SK-MEL-5 (cell line): ENCODE data around the gene PTPRG. TPM values are rescaled to one million over a fixed set of nuclear protein-coding genes. Genes with fewer than 3 reads are reported as not detected.

Experiments
- DNase-seq: peaks from one replicate; pipeline ENCODE4 v3.0.0-alpha.2; 2016; ENCODE audit warnings: low read depth, low spot score
- in situ Hi-C: cut with HindIII; loops from 2 replicates; pipeline ENCODE4 v1.10.0; 2016; ENCODE audit warnings: low sequenced_read_pairs, high pct_unique_total_duplicates, low pct_unique_long_range_greater_than_20kb
- total RNA-seq: library from RNA; depleted of rRNA; stranded (reverse); fragments of >200 nt; shearing (Covaris generic); gene quantifications from 2 replicates; pipeline ENCODE4 v1.2.3, GENCODE V29; 2014

The PTPRG gene
- total RNA-seq, 1 experiment from 2014 or later = 35.3 TPM

DNA sequence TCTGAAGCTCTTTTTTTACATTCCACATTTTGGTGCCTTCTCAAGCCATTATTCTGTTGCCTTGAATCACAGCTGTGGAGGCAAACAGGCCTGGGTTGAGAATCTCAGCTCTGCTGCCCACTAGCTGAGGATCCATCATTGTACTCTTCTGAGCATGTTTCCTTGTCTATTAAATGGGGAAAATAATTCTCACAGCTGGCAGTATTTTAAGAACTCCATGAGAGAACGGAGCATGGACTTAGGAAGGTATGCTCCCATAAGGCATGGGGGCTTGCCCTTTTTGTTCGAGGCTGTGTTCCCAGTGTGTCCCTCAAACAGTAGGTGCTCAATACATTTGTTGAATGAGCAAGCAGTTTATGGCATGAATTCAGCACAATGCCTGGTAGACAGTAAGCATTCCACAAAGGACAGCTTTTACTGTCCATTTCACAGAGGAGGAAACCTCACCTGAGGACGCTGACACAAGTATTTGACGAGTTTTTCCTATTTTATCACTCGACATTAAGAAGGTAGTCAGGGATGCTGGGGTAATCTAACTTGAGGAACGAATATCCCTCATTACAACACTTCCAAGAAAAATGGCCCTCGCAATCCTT, 2.1 kb upstream of the PTPRG start:
- in situ Hi-C loops = no loop called here
- no peak for DNase-seq

DNA sequence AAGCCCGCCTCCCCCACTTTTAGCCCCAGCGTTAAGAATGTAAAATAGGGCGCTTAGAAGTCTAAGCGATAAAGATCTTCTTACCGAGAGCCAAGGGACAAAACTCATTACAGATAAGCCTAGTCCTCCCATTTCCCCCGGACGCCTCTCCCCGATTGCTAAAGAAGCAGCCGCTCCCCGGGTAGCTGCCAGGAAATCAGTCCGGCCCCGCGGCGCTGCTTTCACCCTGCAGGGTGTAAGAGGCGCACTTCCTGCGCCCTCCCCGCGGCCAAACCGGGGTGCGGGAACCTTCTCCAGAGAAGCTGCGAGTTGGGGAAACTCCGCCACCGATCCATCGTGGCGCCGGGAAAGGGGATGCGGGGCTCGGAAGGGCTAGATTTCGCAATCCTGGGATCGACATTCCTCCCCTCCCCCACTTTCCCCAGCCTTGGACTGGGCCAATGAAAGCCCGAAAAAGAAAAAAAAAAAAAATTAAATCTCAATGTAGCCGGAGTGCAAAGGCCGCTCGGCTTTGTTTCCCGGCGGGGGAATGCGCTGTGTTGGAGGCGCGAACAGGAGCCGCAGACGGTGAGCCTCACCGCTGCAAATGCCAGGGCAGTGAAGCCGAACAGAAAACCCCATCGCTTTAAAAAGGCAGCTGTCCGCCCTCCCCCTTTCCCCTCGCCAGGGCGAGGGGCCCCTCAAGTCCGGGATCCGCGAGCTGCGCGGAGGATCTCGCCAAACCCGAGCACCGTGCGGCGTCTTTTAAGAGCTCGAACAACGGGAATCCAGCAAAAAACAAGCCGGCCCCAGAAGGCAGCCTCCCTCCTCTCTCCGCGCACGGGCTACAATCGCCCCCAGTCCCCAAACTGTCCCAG, 626 bp upstream of the PTPRG start:
- peak; percentile 74 for DNase-seq
- in situ Hi-C loops = no loop called here

GRCh38 chr3:61562042-61562720, 810 bp downstream of the PTPRG start:
- in situ Hi-C loops = no loop called here

DNA sequence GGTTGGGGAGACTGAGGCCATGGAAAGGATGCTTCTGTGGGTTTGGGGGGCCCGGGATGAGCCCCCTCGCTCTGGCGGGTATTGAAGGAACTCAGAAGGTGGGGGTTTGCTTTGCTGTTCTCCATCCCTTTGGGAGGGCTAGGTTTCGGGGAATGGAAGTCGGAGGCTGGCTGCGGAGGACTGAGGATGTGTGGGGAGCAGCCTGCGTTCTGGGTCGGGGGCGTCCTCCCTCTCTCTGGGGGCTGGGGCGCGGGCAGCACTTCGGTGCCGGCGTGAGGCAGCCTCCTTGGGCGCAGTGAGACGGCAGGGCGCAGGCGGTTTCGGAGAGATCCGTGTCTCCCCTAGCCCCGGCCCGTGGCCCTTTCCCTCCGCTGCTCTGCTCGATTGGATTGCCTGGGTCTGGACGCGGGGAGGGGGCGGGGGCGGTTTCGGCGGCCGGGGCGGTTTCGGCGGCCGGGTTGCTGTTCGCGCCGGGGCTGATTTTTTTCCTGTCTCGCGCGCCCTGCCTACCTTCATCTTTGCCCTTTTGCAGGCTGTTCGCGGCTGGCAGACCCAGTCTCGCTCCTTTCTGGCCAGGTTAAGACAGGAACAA, 1.4 kb downstream of the PTPRG start:
- no peak for DNase-seq
- in situ Hi-C loops = no loop called here

More at GRCh38 chr3:61562042-61562720, 810 bp downstream of the PTPRG start:
- DNase-seq = no peak

DNA sequence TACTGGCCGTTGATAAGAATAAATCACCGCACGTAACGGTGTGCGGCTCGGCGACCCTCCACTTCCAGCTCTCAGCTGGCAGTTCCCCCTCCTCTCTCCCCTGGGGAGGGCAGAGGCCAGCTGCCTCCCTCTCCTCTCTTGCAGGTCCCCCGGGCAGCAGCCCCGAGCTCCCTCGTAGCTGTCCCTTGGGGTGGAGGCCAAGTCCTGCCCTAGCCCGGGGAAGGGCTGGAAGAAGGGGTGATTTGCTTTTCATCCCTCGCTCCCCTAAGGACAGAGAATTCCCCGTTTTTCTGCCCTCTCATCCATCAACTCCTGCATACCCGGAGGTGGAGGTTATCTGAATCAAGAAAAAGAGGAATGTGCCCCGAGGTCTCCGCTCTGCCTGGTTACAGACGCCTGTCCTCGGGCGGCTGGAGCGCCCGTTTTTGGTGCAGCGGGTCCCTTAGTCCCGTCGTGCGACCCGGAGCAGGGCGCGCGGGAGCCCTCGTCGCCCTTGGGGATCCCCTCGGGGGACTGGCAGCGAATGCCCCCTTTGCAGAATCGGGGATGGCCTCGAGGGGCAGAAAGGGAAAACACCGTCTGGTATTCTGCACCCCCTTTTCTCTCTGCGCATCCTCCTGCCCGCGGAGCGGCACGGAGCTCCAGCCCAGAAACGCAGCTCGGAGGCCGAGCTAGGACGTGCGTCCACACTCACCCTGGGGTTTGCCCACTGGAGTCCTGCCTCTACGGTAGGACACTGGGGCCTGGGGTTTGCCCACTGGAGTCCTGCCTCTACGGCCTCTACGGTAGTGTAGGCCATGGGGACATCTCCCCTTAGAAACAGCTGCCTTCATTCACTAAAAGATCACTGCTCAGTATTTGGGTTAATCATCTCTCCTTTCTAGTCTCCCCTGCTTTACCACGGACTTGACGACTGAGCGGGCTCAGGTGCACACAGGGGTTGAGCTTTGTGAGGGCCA, 2.2 kb downstream of the PTPRG start:
- in situ Hi-C loops = no loop called here
- no peak for DNase-seq

DNA sequence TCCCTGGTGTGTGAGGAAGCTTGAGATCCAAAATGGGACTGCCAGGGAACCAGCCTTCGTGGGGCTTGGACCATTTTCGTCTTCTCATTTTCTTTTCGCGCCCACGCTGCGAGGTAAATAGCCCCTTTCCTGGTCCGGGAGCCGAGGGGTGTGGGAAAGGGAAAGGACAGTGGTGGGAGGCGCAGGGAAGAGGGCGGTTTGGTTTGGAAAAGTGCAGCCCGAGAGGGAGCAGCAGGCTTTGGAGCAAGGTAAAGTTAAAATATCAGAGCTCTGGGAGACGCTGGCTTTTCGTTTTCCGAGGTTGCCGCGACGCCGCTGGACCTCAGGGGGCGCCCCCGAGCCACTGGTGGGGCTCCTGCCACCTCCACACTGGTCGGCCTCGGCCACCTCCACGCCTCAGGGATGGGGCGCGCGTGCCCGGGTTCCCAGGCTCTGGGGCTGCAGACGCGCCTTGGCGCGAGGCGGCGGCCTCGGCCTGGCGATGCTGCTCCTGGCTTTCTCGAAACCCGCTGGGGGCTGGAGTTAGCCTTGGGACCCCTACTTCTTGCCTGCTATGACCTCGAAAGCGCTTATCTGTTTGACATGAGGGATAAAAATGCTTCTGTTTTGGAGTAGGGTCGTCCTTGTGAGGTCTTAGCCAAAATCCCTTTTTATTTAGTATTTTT, 3.2 kb downstream of the PTPRG start:
- peak; percentile 34 for DNase-seq
- in situ Hi-C loops = no loop called here

- in situ Hi-C loops = no loop called here
- no peak for DNase-seq
These were observed 4.2 kb downstream of the PTPRG start for GRCh38 chr3:61565569-61565968.

DNA sequence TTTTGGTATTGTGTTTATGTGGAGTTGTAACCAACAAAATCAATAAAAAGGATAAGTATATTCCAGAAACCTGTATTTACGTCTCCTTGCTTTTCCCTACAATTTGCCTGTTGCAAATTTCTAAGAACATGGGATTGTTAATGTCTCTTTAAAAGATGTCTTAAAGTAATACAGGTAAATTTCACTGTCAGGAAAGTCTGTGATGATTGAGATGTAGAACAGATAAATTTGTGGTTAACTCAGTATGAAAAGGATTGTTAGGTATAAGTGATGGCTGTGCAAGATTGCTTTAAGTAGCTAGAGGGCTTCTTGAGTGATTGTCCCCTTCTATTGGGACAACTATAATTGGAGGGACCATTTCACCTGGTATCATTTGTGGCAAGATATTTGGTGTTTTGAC, 6.8 kb downstream of the PTPRG start:
- in situ Hi-C loops = no loop called here
- DNase-seq = no peak

- in situ Hi-C loops = no loop called here
These were observed 8.6 kb downstream of the PTPRG start for GRCh38 chr3:61569856-61570580.

DNA sequence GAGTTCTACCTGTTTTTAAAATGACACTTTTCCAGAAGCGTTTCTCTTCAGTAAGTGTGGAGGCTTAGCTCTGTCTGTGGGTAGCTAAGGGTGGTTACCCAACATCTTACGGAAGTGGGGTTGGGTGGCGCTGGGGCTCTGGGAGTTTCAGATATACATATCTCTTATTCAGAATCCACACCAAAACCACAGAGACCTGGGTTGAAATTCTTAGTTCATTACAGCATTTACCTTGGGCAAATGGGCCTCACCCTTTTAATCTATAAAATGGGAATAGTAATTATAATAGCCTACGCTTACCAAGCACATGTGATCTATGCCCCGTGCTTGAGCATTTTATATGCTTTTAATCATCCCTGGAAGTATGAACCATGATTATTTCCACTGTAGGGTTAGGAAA, 9.4 kb downstream of the PTPRG start:
- in situ Hi-C loops = no loop called here
- no peak for DNase-seq

More at GRCh38 chr3:61569856-61570580, 8.6 kb downstream of the PTPRG start:
- DNase-seq = no peak

- in situ Hi-C loops = no loop called here
- DNase-seq = no peak
These were observed 10.4 kb downstream of the PTPRG start for GRCh38 chr3:61571516-61572336.

- in situ Hi-C loops = no loop called here
- no peak for DNase-seq
These were observed 11.5 kb downstream of the PTPRG start for GRCh38 chr3:61572879-61573278.

DNA sequence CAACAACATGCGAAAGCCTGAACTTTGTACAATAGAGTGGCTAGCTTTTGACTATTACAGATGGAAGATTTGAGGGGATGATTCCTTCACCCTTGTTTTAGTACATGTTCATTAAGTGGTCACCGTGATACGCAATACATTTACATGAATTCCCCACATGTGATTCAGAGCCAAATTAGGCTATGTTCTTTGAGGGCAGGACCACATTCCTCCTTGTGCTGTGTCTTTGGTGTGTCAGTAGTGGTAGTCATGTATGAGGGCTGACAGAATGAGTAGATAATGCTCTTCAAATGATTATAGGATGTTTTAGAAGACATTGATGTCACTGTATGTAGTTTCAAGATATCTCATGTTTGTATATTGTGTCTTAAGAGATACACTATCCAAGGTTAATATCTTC, 12.1 kb downstream of the PTPRG start:
- DNase-seq = no peak
- in situ Hi-C loops = no loop called here

DNA sequence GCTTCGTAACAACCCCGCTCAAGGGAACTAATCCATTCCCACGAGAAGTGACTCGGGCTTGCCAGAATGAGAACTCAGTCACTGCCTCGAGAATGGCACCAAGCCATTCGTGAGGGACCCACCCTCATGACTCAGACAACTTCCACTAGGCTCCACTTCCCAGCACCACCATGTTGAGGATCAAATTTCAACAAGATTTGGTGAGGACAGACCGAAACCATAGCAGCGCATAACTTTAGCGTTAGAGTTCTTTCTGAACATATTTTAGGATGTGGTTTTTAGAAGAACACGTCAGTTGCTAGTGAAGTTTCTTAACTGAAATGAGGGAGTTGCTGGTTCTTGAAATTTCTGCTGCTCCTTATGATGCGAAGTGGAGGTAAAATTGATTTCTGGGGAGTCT, 13.5 kb downstream of the PTPRG start:
- no peak for DNase-seq
- in situ Hi-C loops = no loop called here

GRCh38 chr3:61575893-61576292, 14.5 kb downstream of the PTPRG start:
- DNase-seq = no peak
- in situ Hi-C loops = no loop called here
